GM23338 (cell line): ENCODE results near the gene SULF2. TPM values are rescaled to one million over a fixed set of nuclear protein-coding genes. Genes with fewer than 3 reads are reported as not detected.

Experiments used
- ATAC-seq: fragments of 200-7000 bp; cut with Tn5 transposase; 3 replicates; pipeline ENCODE4 v1.9.1; 2020
- DNase-seq: peaks from one replicate; pipeline ENCODE4 v3.0.0-alpha.2; 2015; ENCODE audit warnings: low spot score
- H2AFZ ChIP-seq: fragments of 200-600 bp; sonication (generic); 2 replicates; pipeline ENCODE4 v1.8.0; 2016; ENCODE audit warnings: antibody characterized with exemption, mild to moderate bottlenecking, moderate library complexity
- H3F3A ChIP-seq: fragments of 200-600 bp; sonication (generic); replicated peaks from 2 replicates; pipeline ENCODE4 v1.8.0; 2017; ENCODE audit warnings: antibody characterized with exemption, mixed run types, low read depth
- H3K27ac ChIP-seq: fragments of 200-600 bp; sonication (generic); 2 replicates; pipeline ENCODE4 v1.6.1; 2016; ENCODE audit warnings: low read depth
- H3K27me3 ChIP-seq: fragments of 200-600 bp; sonication (generic); 2 replicates; pipeline ENCODE4 v1.8.0; 2016; ENCODE audit warnings: mild to moderate bottlenecking, mixed run types, moderate library complexity; ENCODE audit not compliant: insufficient read depth
- H3K36me3 ChIP-seq: fragments of 200-600 bp; sonication (generic); 2 replicates; pipeline ENCODE4 v1.8.0; 2016; ENCODE audit warnings: mild to moderate bottlenecking; ENCODE audit not compliant: insufficient read depth
- H3K4me1 ChIP-seq: fragments of 200-600 bp; sonication (generic); 2 replicates; pipeline ENCODE4 v1.8.0; 2016; ENCODE audit warnings: mild to moderate bottlenecking, moderate library complexity; ENCODE audit not compliant: insufficient read depth
- H3K4me2 ChIP-seq: fragments of 200-600 bp; sonication (generic); 2 replicates; pipeline ENCODE4 v1.7.1; 2017; ENCODE audit warnings: mixed run types
- H3K4me3 ChIP-seq: fragments of 200-600 bp; sonication (generic); 2 replicates; pipeline ENCODE4 v1.6.1; 2016; ENCODE audit warnings: mixed run types
- H3K79me2 ChIP-seq: fragments of 200-600 bp; sonication (generic); replicated peaks from 2 replicates; pipeline ENCODE4 v1.8.0; 2017; ENCODE audit warnings: mild to moderate bottlenecking; ENCODE audit not compliant: insufficient read depth
- H3K9me2 ChIP-seq: fragments of 200-600 bp; sonication (generic); 2 replicates; pipeline ENCODE4 v1.8.0; 2017; ENCODE audit not compliant: insufficient read depth
- H4K20me1 ChIP-seq: fragments of 200-600 bp; sonication (generic); replicated peaks from 2 replicates; pipeline ENCODE4 v1.8.0; 2017; ENCODE audit warnings: mild to moderate bottlenecking; ENCODE audit not compliant: insufficient read depth
- H3K27ac Mint-ChIP-seq: 2 replicates; pipeline ENCODE4 v1.8.0; 2020; ENCODE audit warnings: inconsistent platforms, mild to moderate bottlenecking, moderate library complexity, mixed read lengths
- H3K27me3 Mint-ChIP-seq: 3 replicates; pipeline ENCODE4 v1.8.0; 2022; ENCODE audit warnings: low read depth, mild to moderate bottlenecking, moderate library complexity, mixed read lengths, inconsistent platforms; ENCODE audit not compliant: insufficient read depth, poor library complexity
- H3K36me3 Mint-ChIP-seq: 3 replicates; pipeline ENCODE4 v1.8.0; 2021; ENCODE audit warnings: low read depth, mild to moderate bottlenecking, inconsistent platforms, moderate library complexity, mixed read lengths
- H3K4me1 Mint-ChIP-seq: 3 replicates; pipeline ENCODE4 v1.8.0; 2020; ENCODE audit warnings: mild to moderate bottlenecking, inconsistent platforms, mixed read lengths
- H3K4me3 Mint-ChIP-seq: 3 replicates; pipeline ENCODE4 v1.8.0; 2021; ENCODE audit warnings: moderate library complexity, mild to moderate bottlenecking, inconsistent platforms, mixed read lengths
- H3K9me3 Mint-ChIP-seq: 3 replicates; pipeline ENCODE4 v1.8.0; 2020; ENCODE audit warnings: moderate library complexity, mild to moderate bottlenecking, inconsistent platforms, mixed read lengths
- CREB1 ChIP-seq: fragments of 250-450 bp; sonication (Bioruptor Pico); IDR thresholded peaks from 2 replicates; pipeline ENCODE4 v1.5.0; 2020; ENCODE audit warnings: low read depth, mild to moderate bottlenecking, moderate library complexity
- ETS1 ChIP-seq: IDR thresholded peaks from 2 replicates; pipeline ENCODE4 v1.6.1; 2016; ENCODE audit warnings: antibody characterized with exemption
- EZH2phosphoT487 ChIP-seq: fragments of 200-600 bp; sonication (generic); IDR thresholded peaks from one replicate; pipeline ENCODE4 v1.8.1; 2018; ENCODE audit warnings: antibody characterized with exemption; ENCODE audit not compliant: unreplicated experiment
- JUNB ChIP-seq: IDR thresholded peaks from one replicate; pipeline ENCODE4 v1.6.1; 2016; ENCODE audit warnings: antibody characterized with exemption; ENCODE audit not compliant: unreplicated experiment
- NANOG ChIP-seq: IDR thresholded peaks from 2 replicates; pipeline ENCODE4 v1.6.1; 2016; ENCODE audit warnings: antibody characterized with exemption, borderline replicate concordance
- POLR2AphosphoS5 ChIP-seq: IDR thresholded peaks from 2 replicates; pipeline ENCODE4 v1.6.1; 2016; ENCODE audit warnings: antibody characterized with exemption, low read depth
- REST ChIP-seq: IDR thresholded peaks from one replicate; pipeline ENCODE4 v1.6.1; 2018; ENCODE audit warnings: antibody characterized with exemption; ENCODE audit not compliant: unreplicated experiment
- STAT1 ChIP-seq: IDR thresholded peaks from one replicate; pipeline ENCODE4 v1.6.1; 2016; ENCODE audit warnings: antibody characterized with exemption; ENCODE audit not compliant: unreplicated experiment
- ZNF114 ChIP-seq: fragments of 250-450 bp; sonication (Bioruptor Pico); IDR thresholded peaks from 2 replicates; pipeline ENCODE4 v1.5.0; 2020; ENCODE audit warnings: mild to moderate bottlenecking, moderate library complexity
- ZNF331 ChIP-seq: fragments of 250-450 bp; sonication (Bioruptor Pico); IDR thresholded peaks from 2 replicates; pipeline ENCODE4 v1.5.0; 2020; ENCODE audit warnings: low read depth, mild to moderate bottlenecking, moderate library complexity
- polyA plus RNA-seq: library from polyadenylated mRNA; unstranded; fragments of >200 nt; fragmentation: Nextera tagmentation; extraction: Ambion mirVana; gene quantifications from 2 replicates; pipeline ENCODE4 v1.2.1, GENCODE V29; 2016
- total RNA-seq: library from RNA; depleted of rRNA; stranded (reverse); fragments of >200 nt; shearing (Covaris generic); gene quantifications from 2 replicates; pipeline ENCODE4 v1.2.3, GENCODE V29; 2014
- TF ChIP-seq, protein P1 (sequence below), 2 experiments: fragments of 200-600 bp in 1 of 2; sonication (generic) in 1 of 2; conservative IDR thresholded peaks; 2 replicates each; pipeline versions ENCODE4 v1.5.1 to v1.6.1; 2016 to 2017; ENCODE audit warnings: antibody characterized with exemption in 2 of 2, low read depth in 2 of 2, mild to moderate bottlenecking in 2 of 2, moderate library complexity in 1 of 2

Gene SULF2
- total and polyA plus RNA-seq, 2 experiments from 2014 or later: 9.5 to 20.7 TPM

DNA sequence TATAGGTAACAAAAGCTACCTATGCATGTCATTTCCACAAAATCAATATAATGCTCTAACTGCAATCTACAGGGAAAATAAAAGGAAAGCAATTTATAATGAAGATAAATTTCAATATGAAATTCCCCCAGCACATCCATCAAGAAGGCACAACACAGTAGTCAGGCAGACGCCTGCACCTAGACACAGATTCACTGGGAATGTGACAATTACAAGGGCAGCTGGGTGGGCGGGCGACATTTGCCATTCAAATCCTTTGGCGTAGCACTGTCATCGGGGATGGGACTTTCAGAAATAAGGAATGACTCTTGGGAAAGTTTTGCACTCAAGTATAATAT, 60.4 kb downstream of the SULF2 start:
- TF ChIP-seq NANOG (no peak), EZH2phosphoT487 (no peak), ZNF114 (no peak), ZNF331 (CRISPR knock-in tag) (no peak), STAT1 (no peak), REST (no peak), ETS1 (no peak), CREB1 (CRISPR knock-in tag) (no peak)
- TF ChIP-seq, protein P1, sequence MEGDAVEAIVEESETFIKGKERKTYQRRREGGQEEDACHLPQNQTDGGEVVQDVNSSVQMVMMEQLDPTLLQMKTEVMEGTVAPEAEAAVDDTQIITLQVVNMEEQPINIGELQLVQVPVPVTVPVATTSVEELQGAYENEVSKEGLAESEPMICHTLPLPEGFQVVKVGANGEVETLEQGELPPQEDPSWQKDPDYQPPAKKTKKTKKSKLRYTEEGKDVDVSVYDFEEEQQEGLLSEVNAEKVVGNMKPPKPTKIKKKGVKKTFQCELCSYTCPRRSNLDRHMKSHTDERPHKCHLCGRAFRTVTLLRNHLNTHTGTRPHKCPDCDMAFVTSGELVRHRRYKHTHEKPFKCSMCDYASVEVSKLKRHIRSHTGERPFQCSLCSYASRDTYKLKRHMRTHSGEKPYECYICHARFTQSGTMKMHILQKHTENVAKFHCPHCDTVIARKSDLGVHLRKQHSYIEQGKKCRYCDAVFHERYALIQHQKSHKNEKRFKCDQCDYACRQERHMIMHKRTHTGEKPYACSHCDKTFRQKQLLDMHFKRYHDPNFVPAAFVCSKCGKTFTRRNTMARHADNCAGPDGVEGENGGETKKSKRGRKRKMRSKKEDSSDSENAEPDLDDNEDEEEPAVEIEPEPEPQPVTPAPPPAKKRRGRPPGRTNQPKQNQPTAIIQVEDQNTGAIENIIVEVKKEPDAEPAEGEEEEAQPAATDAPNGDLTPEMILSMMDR (conservative IDR thresholded peaks at IDR 0.05; ENCODE audit: low read depth in 2 of 2): no peak
- H3K27ac Mint-ChIP-seq: no peak overlapping the region

DNA sequence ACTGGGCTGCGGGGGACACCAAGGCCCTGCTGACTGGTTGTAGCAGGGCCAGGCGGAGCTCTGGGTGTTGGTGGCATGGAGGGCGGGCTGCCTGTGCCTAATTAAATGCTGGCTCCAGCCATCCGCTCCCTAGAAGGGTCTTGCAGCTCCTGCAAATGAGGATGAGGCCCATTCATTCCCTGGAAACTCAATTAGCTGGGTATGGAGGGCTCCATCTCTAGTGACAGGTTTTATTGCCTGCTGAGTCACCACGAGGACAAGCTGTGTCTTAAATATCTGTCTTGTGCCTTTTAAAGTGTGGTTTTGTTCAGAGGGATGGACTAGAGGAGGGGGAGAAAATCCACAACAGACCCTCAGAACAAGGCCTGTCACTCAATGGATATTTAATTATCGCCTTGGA, 60.9 kb downstream of the SULF2 start:
- H2AFZ ChIP-seq: no peak overlapping the region
- no peaks in the 10 kb centered on the region for H3K27me3 ChIP-seq
- no peaks in the 10 kb centered on the region for H3K36me3 ChIP-seq
- no peak for ATAC-seq
- DNase-seq: no peak
- no peaks in the 10 kb centered on the region for H4K20me1 ChIP-seq
- no peak overlapping the region for H3K27ac Mint-ChIP-seq
- H3K4me1 ChIP-seq: no peaks in the 10 kb centered on the region; the same call in 1 of the 2 replicates
- no peaks in the 10 kb centered on the region for H3K79me2 ChIP-seq
- H3K4me1 Mint-ChIP-seq: peaks cover 13% of the 10 kb centered on the region
- H3K36me3 Mint-ChIP-seq: peaks cover 9% of the 10 kb centered on the region; the same call in 2 of the 3 replicates
- H3K4me3 Mint-ChIP-seq: no peak overlapping the region
- H3K9me2 ChIP-seq: no peaks in the 10 kb centered on the region
- H3K27me3 Mint-ChIP-seq: peaks cover 11% of the 10 kb centered on the region
- H3K27ac ChIP-seq: no peak overlapping the region
- no peak overlapping the region for H3K4me2 ChIP-seq
- H3K4me3 ChIP-seq: no peak overlapping the region
- H3F3A ChIP-seq: 0 out of 2 replicates have a peak, but pooled peaks cover 3% of the 10 kb centered on the region
- H3K9me3 Mint-ChIP-seq: peaks cover 7% of the 10 kb centered on the region
- no peak for TF ChIP-seq JUNB
- TF ChIP-seq POLR2AphosphoS5: no peak
- no peak for TF ChIP-seq REST

More for the DNA sequence above, 60.4 kb downstream of the SULF2 start:
- H3K9me2 ChIP-seq: no peaks in the 10 kb centered on the region
- H3F3A ChIP-seq: 0 out of 2 replicates have a peak, but pooled peaks cover 3% of the 10 kb centered on the region
- ATAC-seq: no peak
- no peaks in the 10 kb centered on the region for H3K79me2 ChIP-seq
- no peak overlapping the region for H3K27ac ChIP-seq
- no peak for DNase-seq
- H3K4me1 ChIP-seq: no peaks in the 10 kb centered on the region; the same call in 1 of the 2 replicates
- Mint-ChIP-seq H3K27me3 (peaks cover 11% of the 10 kb centered on the region), H3K4me1 (peaks cover 13% of the 10 kb centered on the region), H3K36me3 (peaks cover 9% of the 10 kb centered on the region; the same call in 2 of the 3 replicates), H3K9me3 (peaks cover 7% of the 10 kb centered on the region), H3K4me3 (no peak overlapping the region)
- H2AFZ ChIP-seq: no peak overlapping the region
- no peaks in the 10 kb centered on the region for H3K36me3 ChIP-seq
- no peaks in the 10 kb centered on the region for H4K20me1 ChIP-seq
- H3K4me3 ChIP-seq: no peak overlapping the region
- H3K4me2 ChIP-seq: no peak overlapping the region
- H3K27me3 ChIP-seq: no peaks in the 10 kb centered on the region
